ENCODE measurements around the gene KHK.

Gene KHK

GRCh38 chr2:27079233-27080139 lies 7.1 kb upstream of the KHK start:
- peak overlapping the region; percentile 21 to 45 (median 35) for H3K4me3 ChIP-seq
- H3K27ac ChIP-seq: peak overlapping the region in 20 of 21 experiments; percentile 31 to 87 (median 78)

GRCh38 chr2:27080140-27080469 lies 6.5 kb upstream of the KHK start:
- peak overlapping the region in 16 of 21 experiments; percentile 26 to 87 (median 80) for H3K27ac ChIP-seq
- peak overlapping the region in 6 of 7 experiments; percentile 21 to 45 (median 36) for H3K4me3 ChIP-seq

- Histone ChIP-seq H3K27ac (peak overlapping the region in 16 of 21 experiments; percentile 26 to 87 (median 76)), H3K4me3 (peak overlapping the region in 1 of 7 experiments; percentile 41)
Observed at GRCh38 chr2:27080603-27080936, 6.0 kb upstream of the KHK start.

- H3K4me3 ChIP-seq: no peak overlapping the region
- H3K27ac ChIP-seq: peak overlapping the region in 15 of 21 experiments; percentile 1 to 87 (median 75)
Observed at GRCh38 chr2:27081984-27082772, 4.4 kb upstream of the KHK start.

DNA sequence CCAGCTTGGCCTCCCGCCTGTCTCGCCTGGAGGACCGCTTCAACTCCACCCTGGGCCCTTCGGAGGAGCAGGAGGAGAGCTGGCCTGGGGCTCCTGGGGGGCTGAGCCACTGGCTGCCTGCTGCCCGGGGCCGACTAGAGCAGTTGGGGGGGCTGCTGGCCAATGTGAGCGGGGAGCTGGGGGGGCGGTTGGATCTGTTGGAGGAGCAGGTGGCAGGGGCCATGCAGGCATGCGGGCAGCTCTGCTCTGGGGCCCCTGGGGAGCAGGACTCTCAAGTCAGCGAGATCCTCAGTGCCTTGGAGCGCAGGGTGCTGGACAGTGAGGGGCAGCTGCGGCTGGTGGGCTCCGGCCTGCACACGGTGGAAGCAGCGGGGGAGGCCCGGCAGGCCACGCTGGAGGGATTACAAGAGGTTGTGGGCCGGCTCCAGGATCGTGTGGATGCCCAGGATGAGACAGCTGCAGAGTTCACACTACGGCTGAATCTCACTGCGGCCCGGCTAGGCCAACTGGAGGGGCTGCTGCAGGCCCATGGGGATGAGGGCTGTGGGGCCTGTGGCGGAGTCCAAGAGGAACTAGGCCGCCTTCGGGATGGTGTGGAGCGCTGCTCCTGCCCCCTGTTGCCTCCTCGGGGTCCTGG lies 3.7 kb upstream of the KHK start:
- no peak overlapping the region for H3K4me3 ChIP-seq
- peak overlapping the region in 3 of 21 experiments; percentile 1 to 78 (median 4) for H3K27ac ChIP-seq

- Histone ChIP-seq H3K27ac (peak overlapping the region in 3 of 21 experiments; percentile 18 to 32 (median 27)), H3K4me3 (no peak overlapping the region)
Observed at GRCh38 chr2:27083410-27084296, 2.9 kb upstream of the KHK start.

- Histone ChIP-seq H3K4me3 (no peak overlapping the region), H3K27ac (peak overlapping the region in 3 of 21 experiments; percentile 27 to 90 (median 87))
Observed at GRCh38 chr2:27084297-27085061, 2.1 kb upstream of the KHK start.

DNA sequence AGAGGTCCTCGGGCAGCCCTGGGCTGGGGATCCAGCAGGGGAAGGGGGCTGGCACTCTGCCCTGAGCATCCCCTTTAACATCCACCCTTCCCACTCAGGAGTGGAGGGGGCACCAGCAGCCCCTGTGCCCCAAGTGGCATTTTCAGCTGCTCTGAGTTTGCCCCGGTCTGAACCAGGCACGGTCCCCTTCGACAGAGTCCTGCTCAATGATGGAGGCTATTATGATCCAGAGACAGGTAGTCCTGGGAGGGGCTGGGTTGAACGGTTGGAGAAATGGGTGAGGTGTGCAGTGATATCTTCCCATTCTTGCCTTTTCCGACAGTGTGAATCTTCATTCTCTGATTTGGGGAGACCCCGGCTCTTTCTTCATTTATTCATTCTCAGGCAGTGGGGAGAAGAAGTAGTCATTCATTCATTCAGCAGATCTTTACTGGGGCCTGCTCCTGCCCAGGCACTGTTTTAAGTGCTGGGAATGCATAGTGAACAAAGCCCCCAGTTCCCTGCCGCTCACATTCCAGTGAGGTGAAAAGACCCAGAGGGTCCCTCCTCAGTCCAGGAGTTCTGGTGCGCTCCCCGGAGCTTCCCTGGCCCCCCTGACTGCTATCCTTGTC lies 1.4 kb upstream of the KHK start:
- peak overlapping the region in 20 of 21 experiments; percentile 80 to 94 (median 87) for H3K27ac ChIP-seq
- H3K4me3 ChIP-seq: peak overlapping the region; percentile 51 to 83 (median 73)

DNA sequence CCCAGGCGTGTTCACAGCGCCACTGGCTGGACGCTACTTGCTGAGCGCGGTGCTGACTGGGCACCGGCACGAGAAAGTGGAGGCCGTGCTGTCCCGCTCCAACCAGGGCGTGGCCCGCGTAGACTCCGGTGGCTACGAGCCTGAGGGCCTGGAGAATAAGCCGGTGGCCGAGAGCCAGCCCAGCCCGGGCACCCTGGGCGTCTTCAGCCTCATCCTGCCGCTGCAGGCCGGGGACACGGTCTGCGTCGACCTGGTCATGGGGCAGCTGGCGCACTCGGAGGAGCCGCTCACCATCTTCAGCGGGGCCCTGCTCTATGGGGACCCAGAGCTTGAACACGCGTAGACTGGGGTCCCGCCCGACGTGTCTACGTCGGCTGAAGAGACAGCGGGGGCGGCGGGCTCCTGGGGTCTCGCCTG lies 891 bp upstream of the KHK start:
- H3K4me3 ChIP-seq: peak overlapping the region; percentile 51 to 83 (median 73)
- H3K27ac ChIP-seq: peak overlapping the region; percentile 67 to 94 (median 87)

DNA sequence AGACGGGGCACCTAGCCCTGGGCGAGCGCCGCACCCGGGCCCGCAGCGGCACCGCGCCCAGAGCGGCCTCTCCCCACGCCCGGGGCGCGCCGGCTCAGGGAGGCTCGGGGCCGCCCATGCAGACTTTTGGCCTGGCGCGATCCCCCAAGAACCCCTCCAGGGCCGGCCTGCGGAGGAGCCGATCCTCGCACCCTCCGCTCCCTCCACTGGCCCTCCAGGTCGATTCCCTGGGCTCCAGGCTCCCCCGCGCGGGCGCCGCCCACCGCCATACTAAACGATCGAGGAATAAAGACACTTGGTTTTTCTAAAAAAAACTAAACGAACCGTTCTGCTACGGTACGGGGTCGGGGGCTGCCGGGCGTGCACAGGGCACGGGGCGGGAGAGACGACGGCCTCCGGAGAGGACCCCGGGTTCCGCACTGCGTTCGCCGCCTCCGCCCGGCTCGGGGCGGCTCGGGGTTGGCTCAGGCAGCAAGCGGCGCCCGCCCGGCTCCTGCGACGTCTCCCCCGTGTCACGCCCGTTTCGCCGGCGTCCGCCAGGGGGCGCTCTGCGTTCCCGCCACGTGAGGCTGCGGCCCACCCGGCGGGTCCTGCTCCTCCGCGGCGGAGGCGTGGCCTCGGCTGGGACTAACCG lies 365 bp upstream of the KHK start:
- Histone ChIP-seq H3K4me3 (peak overlapping the region; percentile 51 to 83 (median 73)), H3K27ac (peak overlapping the region; percentile 67 to 94 (median 87))

DNA sequence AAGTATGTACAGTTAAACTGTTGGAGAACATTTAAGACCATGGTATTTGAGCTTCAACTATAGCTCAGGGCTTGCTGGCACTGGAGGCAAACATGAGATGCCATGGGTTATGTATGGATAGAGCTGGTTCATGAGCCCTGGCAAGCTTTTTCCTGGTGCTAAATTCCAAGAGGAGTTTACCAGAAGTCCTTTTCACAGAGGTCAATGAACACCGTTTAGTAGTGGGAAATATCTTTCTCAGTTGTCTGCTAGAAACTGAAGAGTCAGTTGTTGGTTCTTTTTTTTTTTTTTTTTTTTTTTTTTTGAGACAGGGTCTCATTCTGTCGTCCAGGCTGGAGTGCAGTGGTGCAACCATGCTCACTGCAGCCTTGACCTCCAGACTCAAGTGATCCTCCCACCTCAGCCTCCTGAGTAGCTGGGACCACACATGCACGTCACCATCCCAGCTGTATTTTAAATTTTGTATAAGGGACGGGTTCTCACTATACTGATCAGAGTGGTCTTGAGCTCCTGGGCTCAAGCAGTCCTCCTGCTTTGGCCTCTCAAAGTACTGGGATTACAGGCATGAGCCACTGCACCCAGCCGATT lies 1.3 kb downstream of the KHK start:
- Histone ChIP-seq H3K4me3 (no peak overlapping the region), H3K27ac (no peak overlapping the region)

DNA sequence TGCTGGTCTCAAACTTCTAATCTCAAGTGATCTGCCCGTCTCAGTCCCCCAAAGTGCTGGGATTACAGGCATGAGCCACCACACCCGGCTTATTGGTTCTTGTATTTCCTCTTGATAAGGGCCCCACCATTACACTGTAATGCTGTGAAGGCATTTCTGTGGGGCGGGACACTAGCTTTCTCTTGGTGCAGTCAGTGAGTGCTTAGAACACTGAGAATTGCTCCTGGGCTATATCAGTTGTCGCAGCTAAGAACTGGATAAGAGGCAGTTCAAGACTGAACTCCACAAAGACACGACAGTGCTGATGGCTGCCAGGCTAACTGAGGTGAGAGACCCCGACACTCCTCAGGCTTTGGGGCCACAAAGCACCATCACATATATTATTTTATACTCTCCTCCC lies 2.1 kb downstream of the KHK start:
- Histone ChIP-seq H3K4me3 (no peak overlapping the region), H3K27ac (no peak overlapping the region)

GRCh38 chr2:27089111-27089954 lies 2.8 kb downstream of the KHK start:
- H3K27ac ChIP-seq: no peak overlapping the region
- no peak overlapping the region for H3K4me3 ChIP-seq

- Histone ChIP-seq H3K27ac (no peak overlapping the region), H3K4me3 (no peak overlapping the region)
Observed at GRCh38 chr2:27091746-27092695, 5.4 kb downstream of the KHK start.
